HT-29 (cell line): ENCODE measurements around the gene TLE3. TPM values are rescaled to one million over a fixed set of nuclear protein-coding genes. Genes with fewer than 3 reads are reported as not detected.
A peak's percentile ranks its signal among the peaks of the same experiment; 100 is the strongest.

ENCODE experiments used
- DNase-seq: peaks from one replicate; pipeline ENCODE4 v3.0.0-alpha.2; 2015; ENCODE audit warnings: low spot score
- total RNA-seq: library from RNA; depleted of rRNA; stranded (reverse); fragments of >200 nt; shearing (Covaris generic); gene quantifications from 2 replicates; pipeline ENCODE4 v1.2.3, GENCODE V29; 2014

TLE3 gene
- total RNA-seq, 1 experiment from 2014 or later = 77.6 TPM

GRCh38 chr15:70099167-70099966, 1.6 kb upstream of the TLE3 start:
- peak; percentile 100 for DNase-seq

GRCh38 chr15:70098461-70099166, 897 bp upstream of the TLE3 start:
- peak; percentile 73 for DNase-seq

- DNase-seq = no peak
Measured at GRCh38 chr15:70098153-70098460, 390 bp upstream of the TLE3 start.

GRCh38 chr15:70097063-70097320, 725 bp downstream of the TLE3 start:
- DNase-seq = no peak

GRCh38 chr15:70096215-70097062, 1.3 kb downstream of the TLE3 start:
- peak; percentile 49 for DNase-seq

- no peak for DNase-seq
Measured at GRCh38 chr15:70095408-70096214, 2.1 kb downstream of the TLE3 start.

GRCh38 chr15:70094690-70095311, 2.9 kb downstream of the TLE3 start:
- peak; percentile 7 for DNase-seq

GRCh38 chr15:70093481-70094319, 4.0 kb downstream of the TLE3 start:
- DNase-seq = peak; percentile 82

- DNase-seq = no peak
Measured at GRCh38 chr15:70093070-70093469, 4.6 kb downstream of the TLE3 start.

GRCh38 chr15:70092464-70093027, 5.2 kb downstream of the TLE3 start:
- DNase-seq = no peak

- peak; percentile 77 for DNase-seq
Measured at GRCh38 chr15:70091726-70092463, 5.8 kb downstream of the TLE3 start.

GRCh38 chr15:70090436-70091296, 7.1 kb downstream of the TLE3 start:
- DNase-seq = no peak

- DNase-seq = no peak
Measured at GRCh38 chr15:70089692-70089971, 8.1 kb downstream of the TLE3 start.

GRCh38 chr15:70088887-70089691, 8.6 kb downstream of the TLE3 start:
- no peak for DNase-seq

GRCh38 chr15:70088455-70088854, 9.3 kb downstream of the TLE3 start:
- no peak for DNase-seq

GRCh38 chr15:70087708-70088352, 9.9 kb downstream of the TLE3 start:
- no peak for DNase-seq

GRCh38 chr15:70086636-70087035, 11.1 kb downstream of the TLE3 start:
- no peak for DNase-seq
